CD4-positive, CD25-positive, alpha-beta regulatory T cell (primary cell): ENCODE data around the gene NFE2L1. TPM values are rescaled to one million over a fixed set of nuclear protein-coding genes. Genes with fewer than 3 reads are reported as not detected.
A peak's percentile ranks its signal among the peaks of the same experiment; 100 is the strongest.
"Not testable (repeated sequence)": the region's sequence is repeated elsewhere in the genome, so short reads cannot be mapped to it uniquely, and the experiment has no call there.

Source experiments
- ATAC-seq, 2 donors: fragments of 150-1000 bp; cut with Tn5 transposase; one replicate each; pipeline ENCODE4 v1.10.0; 2021; ENCODE audit warnings: low read depth in 2 of 2, moderate number of reproducible peaks in 2 of 2, moderate library complexity in 1 of 2
- DNase-seq, 3 donors: peaks; one replicate each; pipeline versions ENCODE4 v3.0.0 to v3.0.0-alpha.2; 2012 to 2022; ENCODE audit warnings: mixed read lengths in 1 of 3
- H3K27ac ChIP-seq: one replicate; pipeline ENCODE4 v1.7.0; 2013; ENCODE audit warnings: mild to moderate bottlenecking, low read length; ENCODE audit not compliant: insufficient read depth, poor library complexity, severe bottlenecking
- H3K27me3 ChIP-seq: one replicate; pipeline ENCODE4 v1.7.0; 2013; ENCODE audit warnings: low read length; ENCODE audit not compliant: control insufficient read depth, insufficient read depth
- H3K36me3 ChIP-seq: one replicate; pipeline ENCODE4 v1.7.0; 2013; ENCODE audit warnings: mild to moderate bottlenecking, low read length, moderate library complexity; ENCODE audit not compliant: control insufficient read depth, insufficient read depth
- H3K4me1 ChIP-seq: 2 replicates; pipeline ENCODE4 v1.7.0; 2013; ENCODE audit warnings: mild to moderate bottlenecking, low read length; ENCODE audit not compliant: insufficient read depth, control insufficient read depth, poor library complexity, severe bottlenecking
- H3K4me3 ChIP-seq: one replicate; pipeline ENCODE4 v1.7.0; 2013; ENCODE audit warnings: low read depth, mild to moderate bottlenecking, low read length, moderate library complexity
- H3K9me3 ChIP-seq, 2 experiments: 1 replicate in 1 of 2; 2 replicates in 1 of 2; pipeline ENCODE4 v1.7.0; 2013; ENCODE audit warnings: low read length in 2 of 2, mild to moderate bottlenecking in 1 of 2, moderate library complexity in 1 of 2; ENCODE audit not compliant: control insufficient read depth in 2 of 2
- H3K27ac Mint-ChIP-seq, 3 donors: one replicate each; pipeline ENCODE4 v1.8.0; 2020 to 2022; ENCODE audit warnings: mild to moderate bottlenecking in 3 of 3, mixed read lengths in 3 of 3, moderate library complexity in 2 of 3
- H3K27me3 Mint-ChIP-seq: one replicate; pipeline ENCODE4 v1.8.0; 2022; ENCODE audit warnings: mild to moderate bottlenecking, mixed read lengths
- H3K36me3 Mint-ChIP-seq: one replicate; pipeline ENCODE4 v1.8.0; 2020; ENCODE audit warnings: mixed read lengths
- H3K4me1 Mint-ChIP-seq, 4 donors: one replicate each; pipeline ENCODE4 v1.8.0; 2020 to 2022; ENCODE audit warnings: mixed read lengths in 4 of 4, mild to moderate bottlenecking in 1 of 4
- H3K4me3 Mint-ChIP-seq, 4 donors: one replicate each; pipeline ENCODE4 v1.8.0; 2020 to 2022; ENCODE audit warnings: mild to moderate bottlenecking in 4 of 4, mixed read lengths in 4 of 4, moderate library complexity in 3 of 4
- H3K9me3 Mint-ChIP-seq, 7 donors: one replicate each; pipeline ENCODE4 v1.8.0; 2020 to 2022; ENCODE audit warnings: mixed read lengths in 7 of 7, mild to moderate bottlenecking in 3 of 7, moderate library complexity in 2 of 7
- polyA plus RNA-seq, 4 donors: library from polyadenylated mRNA; unstranded; fragments of 300-500 nt; fragmentation: Illumina TruSeq; gene quantifications; one replicate each; pipeline ENCODE4 v1.2.3, GENCODE V29; 2021
- total RNA-seq: library from RNA; stranded (reverse); gene quantifications from one replicate; pipeline ENCODE4 v1.2.3, GENCODE V29; 2022

Gene NFE2L1
- total and polyA plus RNA-seq, 5 donors from 2014 or later: 6.7 to 41.0 (median 7.3) TPM

DNA sequence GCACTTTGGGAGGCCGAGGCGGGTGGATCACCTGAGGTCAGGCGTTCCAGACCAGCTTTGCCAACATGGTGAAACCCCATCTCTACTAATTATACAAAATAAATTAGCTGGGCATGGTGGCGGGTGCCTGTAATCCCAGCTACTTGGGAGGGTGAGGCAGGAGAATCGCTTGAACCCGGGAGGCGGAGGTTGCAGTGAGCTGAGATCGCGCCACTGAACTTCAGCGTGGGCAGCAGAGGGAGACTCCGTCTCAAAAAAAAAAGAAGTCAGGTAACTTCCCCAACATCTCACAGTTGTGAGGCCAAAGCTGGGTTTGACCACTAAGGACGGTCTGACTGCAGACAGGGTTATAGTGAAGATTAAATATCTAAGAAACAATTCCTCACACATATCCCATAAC, 13.4 kb upstream of the NFE2L1 start:
- not testable (repeated sequence) for ATAC-seq, H3K36me3 Mint-ChIP-seq, H3K9me3 Mint-ChIP-seq, H3K36me3 ChIP-seq, H3K9me3 ChIP-seq, H3K4me3 ChIP-seq, H3K27ac ChIP-seq, DNase-seq
- Mint-ChIP-seq H3K4me3 (peak overlapping the region in 1 of 4 donors; percentile 23), H3K4me1 (peaks cover 0 to 12% (median 7%) of the 10 kb centered on the region in 4 donors), H3K27me3 (peaks cover 73% of the 10 kb centered on the region), H3K27ac (peak overlapping the region in 1 of 3 donors; percentile 20)
- Histone ChIP-seq H3K4me1 (peaks cover 14% of the 10 kb centered on the region), H3K27me3 (peaks cover 26% of the 10 kb centered on the region)

DNA sequence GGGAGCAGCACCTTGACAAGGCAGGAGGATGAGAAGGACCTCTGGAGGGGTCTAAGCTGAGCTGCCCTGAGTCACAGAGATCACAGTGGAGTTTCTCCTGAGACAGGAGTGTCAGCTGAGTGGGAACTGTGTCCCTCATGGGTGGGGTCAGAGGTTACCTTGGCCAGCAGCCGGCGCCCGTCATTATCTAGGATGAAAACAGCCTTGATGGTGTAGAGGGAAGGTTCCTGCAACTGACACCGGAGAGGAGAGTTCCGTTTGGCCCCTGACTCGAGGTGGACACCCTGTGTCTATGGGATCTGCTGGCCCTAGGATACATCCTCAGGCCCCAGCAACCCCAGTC, 11.5 kb upstream of the NFE2L1 start:
- no peak for DNase-seq
- Mint-ChIP-seq H3K36me3 (no peaks in the 10 kb centered on the region), H3K27ac (no peak overlapping the region), H3K4me3 (peak overlapping the region; percentile 72 to 87 (median 86)), H3K4me1 (peaks cover 0 to 12% (median 7%) of the 10 kb centered on the region in 4 donors), H3K9me3 (peaks cover 0 to 1% (median 0%) of the 10 kb centered on the region in 7 donors), H3K27me3 (peaks cover 67% of the 10 kb centered on the region)
- no peak for ATAC-seq
- Histone ChIP-seq H3K4me3 (no peak overlapping the region), H3K9me3 (no peaks in the 10 kb centered on the region), H3K4me1 (peaks cover 14% of the 10 kb centered on the region), H3K27me3 (peaks cover 23% of the 10 kb centered on the region), H3K27ac (no peak overlapping the region), H3K36me3 (no peaks in the 10 kb centered on the region)

DNA sequence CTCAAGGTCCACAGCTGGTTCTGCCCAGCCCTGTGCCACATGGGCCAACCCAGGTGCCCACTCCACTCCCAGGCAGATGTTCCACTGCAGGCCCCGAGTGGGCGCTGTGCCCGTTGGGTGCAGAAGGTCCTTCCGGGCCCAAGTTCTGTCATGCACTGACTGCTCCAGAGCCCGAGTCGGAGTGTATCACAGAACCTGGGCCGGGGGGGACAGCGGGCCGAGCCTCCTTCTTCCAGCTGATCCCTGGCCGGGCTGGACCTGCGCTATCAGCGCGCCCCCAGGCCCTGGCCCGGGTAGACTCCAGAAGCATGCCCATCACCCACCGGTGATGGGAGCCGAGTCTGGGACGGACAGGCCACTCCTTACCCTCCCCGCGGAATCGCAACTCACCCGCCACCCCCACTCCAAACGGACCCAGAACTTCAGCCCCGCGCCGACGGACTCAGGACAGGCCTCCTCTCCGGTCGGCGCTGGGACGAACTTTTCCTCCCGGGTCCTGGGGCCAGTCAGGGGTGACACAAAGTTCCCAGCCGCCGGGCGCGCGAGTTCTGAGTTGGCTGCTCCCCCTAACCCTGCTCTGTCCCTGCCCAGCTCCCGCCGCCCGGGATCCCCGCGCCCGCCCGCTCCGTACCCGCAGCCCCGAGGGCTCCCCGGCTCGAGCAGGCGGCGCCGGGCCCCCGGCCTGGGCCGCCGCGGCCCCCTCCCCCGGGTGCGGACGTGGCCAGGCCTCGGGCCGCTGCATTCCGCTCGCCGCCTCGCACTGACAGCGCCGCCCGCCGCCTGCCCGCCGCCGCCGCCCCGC, 10.9 kb upstream of the NFE2L1 start, which contains the start of gene COPZ2:
COPZ2 (minus strand) TSS at position 762 of the 802 bp plus-strand sequence; CDS start at position 742, 20 bp downstream.
- peaks cover 0 to 12% (median 7%) of the 10 kb centered on the region in 4 donors for H3K4me1 Mint-ChIP-seq
- Histone ChIP-seq H3K36me3 (no peaks in the 10 kb centered on the region), H3K27ac (no peak within 1 kb of the TSS), H3K4me3 (peak within 1 kb of the TSS; percentile 26), H3K4me1 (peaks cover 14% of the 10 kb centered on the region), H3K27me3 (peaks cover 22% of the 10 kb centered on the region), H3K9me3 (no peaks in the 10 kb centered on the region)
- peak; percentile 94 to 96 for ATAC-seq
- peak; percentile 46 to 81 (median 64) for DNase-seq
- H3K9me3 Mint-ChIP-seq: peaks cover 0 to 1% (median 0%) of the 10 kb centered on the region in 7 donors
- H3K36me3 Mint-ChIP-seq: no peaks in the 10 kb centered on the region
- peak within 1 kb of the TSS; percentile 78 to 94 (median 88) for H3K4me3 Mint-ChIP-seq
- peaks cover 69% of the 10 kb centered on the region for H3K27me3 Mint-ChIP-seq
- peak within 1 kb of the TSS in 2 of 3 donors; percentile 18 to 42 for H3K27ac Mint-ChIP-seq

DNA sequence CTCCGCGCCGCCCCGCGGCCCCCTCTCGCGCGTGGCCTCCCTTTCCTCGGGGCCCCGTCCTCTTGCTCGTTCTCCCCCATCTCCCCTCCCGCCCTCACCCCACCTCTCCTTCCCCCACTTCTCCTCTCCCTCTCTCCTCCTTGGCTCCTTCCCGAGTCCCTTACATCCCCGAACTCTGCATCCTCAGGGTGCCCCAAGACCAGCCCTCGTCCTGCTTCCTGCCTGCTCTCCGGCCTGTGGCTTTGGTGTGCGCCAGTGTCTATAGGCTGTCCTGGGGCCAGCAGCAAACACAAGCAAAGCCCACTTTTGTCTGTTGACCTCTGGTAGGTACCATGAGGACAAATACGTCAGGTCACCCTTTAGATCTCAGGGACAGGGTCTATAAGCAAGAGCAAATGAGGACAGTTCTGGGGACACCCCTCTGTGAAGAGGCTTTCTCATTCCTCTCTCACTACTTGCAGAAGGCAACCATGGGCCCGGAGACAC, 10.3 kb upstream of the NFE2L1 start:
- Histone ChIP-seq H3K9me3 (no peaks in the 10 kb centered on the region), H3K4me3 (peak overlapping the region; percentile 26), H3K4me1 (peaks cover 14% of the 10 kb centered on the region), H3K27ac (no peak overlapping the region), H3K27me3 (peaks cover 19% of the 10 kb centered on the region), H3K36me3 (no peaks in the 10 kb centered on the region)
- Mint-ChIP-seq H3K4me3 (peak overlapping the region; percentile 78 to 94 (median 88)), H3K36me3 (no peaks in the 10 kb centered on the region), H3K27ac (no peak overlapping the region), H3K4me1 (peaks cover 0 to 12% (median 7%) of the 10 kb centered on the region in 4 donors), H3K9me3 (peaks cover 0 to 1% (median 0%) of the 10 kb centered on the region in 7 donors), H3K27me3 (peaks cover 67% of the 10 kb centered on the region)
- DNase-seq: peak in 1 of 3 donors; percentile 13
- ATAC-seq: no peak

DNA sequence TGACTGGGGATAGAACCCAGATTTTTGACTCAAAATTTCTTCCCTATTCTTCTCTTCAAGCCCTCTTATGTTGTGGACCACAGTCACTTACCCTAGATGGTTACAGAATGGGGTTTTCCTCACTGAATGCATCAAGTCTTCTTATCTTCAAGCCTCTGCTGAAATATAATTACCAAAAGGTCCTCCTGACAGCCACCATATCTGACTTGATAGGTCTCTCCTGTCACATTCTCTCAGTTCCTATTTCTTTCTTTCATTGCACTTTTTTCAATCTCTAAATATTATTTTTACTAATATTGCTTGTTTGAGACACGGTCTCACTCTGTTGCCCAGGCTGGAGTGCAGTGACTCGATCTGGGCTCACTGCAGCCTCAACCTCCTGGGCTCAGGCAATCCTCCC, 9.5 kb upstream of the NFE2L1 start:
- no peaks in the 10 kb centered on the region for H3K9me3 ChIP-seq
- H3K4me3 Mint-ChIP-seq: peak overlapping the region in 3 of 4 donors; percentile 45 to 87 (median 78)
- H3K4me3 ChIP-seq: no peak overlapping the region
- no peak for DNase-seq
- peaks cover 0 to 1% (median 0%) of the 10 kb centered on the region in 7 donors for H3K9me3 Mint-ChIP-seq
- H3K36me3 Mint-ChIP-seq: no peaks in the 10 kb centered on the region
- H3K4me1 ChIP-seq: peaks cover 14% of the 10 kb centered on the region
- peaks cover 59% of the 10 kb centered on the region for H3K27me3 Mint-ChIP-seq
- no peak for ATAC-seq
- H3K27me3 ChIP-seq: peaks cover 15% of the 10 kb centered on the region
- no peak overlapping the region for H3K27ac ChIP-seq
- H3K27ac Mint-ChIP-seq: peak overlapping the region in 1 of 3 donors; percentile 18
- H3K4me1 Mint-ChIP-seq: peaks cover 0 to 12% (median 7%) of the 10 kb centered on the region in 4 donors
- no peaks in the 10 kb centered on the region for H3K36me3 ChIP-seq

DNA sequence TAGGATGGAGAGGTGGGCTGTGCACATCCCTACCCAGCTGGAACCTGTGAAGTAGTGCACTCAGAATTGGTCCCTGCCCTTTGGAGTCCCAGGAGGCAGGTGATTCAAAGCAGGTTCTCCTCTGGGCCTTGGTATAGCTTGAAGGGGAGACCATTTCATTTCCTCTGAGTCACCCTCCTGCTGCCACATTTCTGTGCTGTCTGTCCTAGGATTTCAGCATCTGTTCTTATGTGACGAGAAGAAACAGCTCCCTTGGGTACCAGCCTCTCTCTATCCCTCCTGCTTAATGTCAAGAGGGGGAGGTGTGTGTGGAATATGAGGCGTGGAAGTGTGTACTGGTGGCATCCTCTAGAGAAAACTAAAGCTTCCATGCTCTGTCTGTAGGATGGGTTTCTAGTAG, 5.0 kb upstream of the NFE2L1 start:
- Histone ChIP-seq H3K4me3 (no peak overlapping the region), H3K27ac (no peak overlapping the region), H3K9me3 (no peaks in the 10 kb centered on the region), H3K4me1 (peaks cover 12% of the 10 kb centered on the region), H3K27me3 (peaks cover 7% of the 10 kb centered on the region), H3K36me3 (no peaks in the 10 kb centered on the region)
- peak overlapping the region in 1 of 4 donors; percentile 79 for H3K4me3 Mint-ChIP-seq
- no peaks in the 10 kb centered on the region for H3K9me3 Mint-ChIP-seq
- no peak for ATAC-seq
- peaks cover 6 to 24% (median 18%) of the 10 kb centered on the region in 4 donors for H3K4me1 Mint-ChIP-seq
- no peak overlapping the region for H3K27ac Mint-ChIP-seq
- no peaks in the 10 kb centered on the region for H3K36me3 Mint-ChIP-seq
- no peak for DNase-seq
- peaks cover 31% of the 10 kb centered on the region for H3K27me3 Mint-ChIP-seq

DNA sequence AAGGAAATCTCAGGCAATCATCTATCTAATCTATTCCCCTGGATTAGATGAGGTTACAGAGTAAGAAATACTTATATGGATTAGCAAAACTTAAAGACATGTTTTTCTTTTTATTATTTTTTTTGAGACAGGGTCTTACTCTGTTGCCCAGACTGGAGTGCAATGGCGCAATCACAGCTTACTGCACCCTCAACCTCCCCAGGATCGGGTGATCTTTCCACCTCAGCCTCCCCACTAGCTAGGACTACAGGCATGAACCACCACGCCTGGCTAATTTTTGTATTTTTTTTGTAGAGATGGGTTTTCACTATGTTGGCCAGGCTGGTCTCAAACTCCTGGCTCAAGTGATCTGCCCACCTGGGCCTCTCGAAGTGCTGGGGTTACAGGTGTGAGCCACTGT, 3.3 kb upstream of the NFE2L1 start:
- no peak for ATAC-seq
- Mint-ChIP-seq H3K27ac (no peak overlapping the region), H3K9me3 (no peaks in the 10 kb centered on the region), H3K27me3 (peaks cover 19% of the 10 kb centered on the region), H3K36me3 (no peaks in the 10 kb centered on the region), H3K4me1 (peaks cover 11 to 33% (median 22%) of the 10 kb centered on the region in 4 donors), H3K4me3 (peak overlapping the region in 1 of 4 donors; percentile 77)
- Histone ChIP-seq H3K36me3 (no peaks in the 10 kb centered on the region), H3K9me3 (no peaks in the 10 kb centered on the region), H3K4me1 (peaks cover 23% of the 10 kb centered on the region), H3K27me3 (no peaks in the 10 kb centered on the region), H3K27ac (no peak overlapping the region), H3K4me3 (no peak overlapping the region)
- DNase-seq: no peak
